Neural crest cell (in vitro differentiated cells): ENCODE results near the gene AUTS2. TPM values are rescaled to one million over a fixed set of nuclear protein-coding genes. Genes with fewer than 3 reads are reported as not detected.
"Not testable (repeated sequence)": the region's sequence is repeated elsewhere in the genome, so short reads cannot be mapped to it uniquely, and the experiment has no call there.

Experiments
- DNase-seq: peaks from one replicate; pipeline ENCODE4 v3.0.0; 2021; ENCODE audit warnings: low read depth, mixed read lengths, low spot score
- H3K27ac Mint-ChIP-seq: one replicate; pipeline ENCODE4 v1.8.0; 2021; ENCODE audit warnings: mild to moderate bottlenecking, mixed read lengths; ENCODE audit not compliant: unreplicated experiment
- H3K27me3 Mint-ChIP-seq: 2 replicates; pipeline ENCODE4 v1.8.0; 2021; ENCODE audit warnings: low read depth, mild to moderate bottlenecking, mixed read lengths
- H3K36me3 Mint-ChIP-seq: 2 replicates; pipeline ENCODE4 v1.8.0; 2021; ENCODE audit warnings: low read depth, mild to moderate bottlenecking, mixed read lengths
- H3K4me1 Mint-ChIP-seq: 2 replicates; pipeline ENCODE4 v1.8.0; 2021; ENCODE audit warnings: mixed read lengths
- H3K4me3 Mint-ChIP-seq: one replicate; pipeline ENCODE4 v1.8.0; 2021; ENCODE audit warnings: mild to moderate bottlenecking, mixed read lengths
- H3K9me3 Mint-ChIP-seq: 2 replicates; pipeline ENCODE4 v1.8.0; 2021; ENCODE audit warnings: mixed read lengths
- total RNA-seq: library from RNA; stranded (reverse); gene quantifications from 2 replicates; pipeline ENCODE4 v1.2.1, GENCODE V29; 2021
- TF ChIP-seq, protein P1 (sequence below): fragments of 200-600 bp; sonication (generic); conservative IDR thresholded peaks from 2 replicates; pipeline ENCODE4 v1.5.0; 2021; ENCODE audit warnings: antibody characterized with exemption, mild to moderate bottlenecking

Gene AUTS2
- total RNA-seq, 1 donor from 2014 or later: 152 TPM

DNA sequence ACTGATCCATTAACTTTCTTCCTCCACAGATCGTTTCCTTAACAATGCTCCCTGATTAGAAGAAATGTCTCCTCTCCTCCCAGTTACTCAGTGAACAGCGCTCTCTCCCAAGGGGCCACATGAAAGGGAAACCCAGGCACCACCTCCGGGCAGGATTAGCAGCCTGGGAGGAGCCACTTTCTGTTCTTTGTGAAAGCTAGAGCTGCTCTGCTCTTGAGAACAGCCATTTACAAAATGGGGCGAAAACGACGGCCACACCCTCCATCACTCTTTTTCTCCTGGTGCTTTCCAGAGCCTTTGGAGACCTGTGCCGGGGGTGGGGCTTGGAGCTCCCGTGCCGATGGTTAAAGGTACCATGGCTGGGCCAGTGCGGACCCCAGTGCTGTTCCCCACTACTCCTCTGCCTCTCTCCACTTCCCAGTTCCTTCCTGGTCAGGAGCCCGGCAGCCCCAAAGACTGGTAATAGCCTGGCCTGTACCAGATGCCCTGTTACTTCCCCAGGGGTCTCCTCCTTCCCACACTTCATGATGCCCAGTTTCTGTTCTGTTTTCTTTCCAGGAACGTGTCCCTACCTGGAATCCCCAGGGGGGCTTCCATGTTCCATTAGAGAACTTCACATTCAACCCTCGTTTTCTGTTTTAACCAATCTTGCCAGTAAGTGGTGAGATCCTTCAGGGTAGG, 1130.7 kb downstream of the AUTS2 start:
- H3K27ac Mint-ChIP-seq: peak overlapping the region; percentile 0
- TF ChIP-seq, protein P1, sequence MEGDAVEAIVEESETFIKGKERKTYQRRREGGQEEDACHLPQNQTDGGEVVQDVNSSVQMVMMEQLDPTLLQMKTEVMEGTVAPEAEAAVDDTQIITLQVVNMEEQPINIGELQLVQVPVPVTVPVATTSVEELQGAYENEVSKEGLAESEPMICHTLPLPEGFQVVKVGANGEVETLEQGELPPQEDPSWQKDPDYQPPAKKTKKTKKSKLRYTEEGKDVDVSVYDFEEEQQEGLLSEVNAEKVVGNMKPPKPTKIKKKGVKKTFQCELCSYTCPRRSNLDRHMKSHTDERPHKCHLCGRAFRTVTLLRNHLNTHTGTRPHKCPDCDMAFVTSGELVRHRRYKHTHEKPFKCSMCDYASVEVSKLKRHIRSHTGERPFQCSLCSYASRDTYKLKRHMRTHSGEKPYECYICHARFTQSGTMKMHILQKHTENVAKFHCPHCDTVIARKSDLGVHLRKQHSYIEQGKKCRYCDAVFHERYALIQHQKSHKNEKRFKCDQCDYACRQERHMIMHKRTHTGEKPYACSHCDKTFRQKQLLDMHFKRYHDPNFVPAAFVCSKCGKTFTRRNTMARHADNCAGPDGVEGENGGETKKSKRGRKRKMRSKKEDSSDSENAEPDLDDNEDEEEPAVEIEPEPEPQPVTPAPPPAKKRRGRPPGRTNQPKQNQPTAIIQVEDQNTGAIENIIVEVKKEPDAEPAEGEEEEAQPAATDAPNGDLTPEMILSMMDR: no peak
- DNase-seq: no peak
- H3K4me3 Mint-ChIP-seq: peak overlapping the region; percentile 3
- H3K27me3 Mint-ChIP-seq: no peaks in the 10 kb centered on the region
- peaks cover 4% of the 10 kb centered on the region for H3K9me3 Mint-ChIP-seq
- H3K36me3 Mint-ChIP-seq: peaks cover 25% of the 10 kb centered on the region
- H3K4me1 Mint-ChIP-seq: peaks cover 51% of the 10 kb centered on the region

DNA sequence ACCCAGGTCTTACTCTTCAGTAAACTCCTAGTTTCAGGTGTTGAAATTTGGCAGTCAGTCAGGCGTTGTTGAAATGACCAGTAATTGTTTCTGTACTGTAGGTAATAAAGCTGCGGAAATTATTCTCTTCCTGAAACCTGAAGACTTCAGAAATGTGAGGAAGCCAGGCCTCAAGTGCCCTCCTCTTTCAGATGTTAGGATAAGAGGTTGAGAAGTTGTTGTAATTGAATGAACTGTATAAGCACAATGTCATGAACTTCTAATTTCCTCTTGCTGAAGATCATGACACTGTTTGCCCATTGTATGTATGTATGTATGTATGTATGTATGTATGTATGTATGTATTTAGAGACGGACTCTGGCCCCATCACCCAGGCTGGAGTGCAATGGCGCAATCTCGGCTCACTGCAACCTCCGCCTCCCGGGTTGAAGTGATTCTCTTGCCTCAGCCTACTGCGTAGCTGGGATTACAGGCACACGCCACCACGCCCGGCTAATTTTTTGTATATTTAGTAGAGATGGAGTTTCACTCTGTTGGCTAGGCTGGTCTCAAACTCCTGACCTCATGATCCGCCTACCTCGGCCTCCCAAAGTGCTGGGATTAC, 1131.4 kb downstream of the AUTS2 start:
- H3K9me3 Mint-ChIP-seq, H3K27ac Mint-ChIP-seq: not testable (repeated sequence)

DNA sequence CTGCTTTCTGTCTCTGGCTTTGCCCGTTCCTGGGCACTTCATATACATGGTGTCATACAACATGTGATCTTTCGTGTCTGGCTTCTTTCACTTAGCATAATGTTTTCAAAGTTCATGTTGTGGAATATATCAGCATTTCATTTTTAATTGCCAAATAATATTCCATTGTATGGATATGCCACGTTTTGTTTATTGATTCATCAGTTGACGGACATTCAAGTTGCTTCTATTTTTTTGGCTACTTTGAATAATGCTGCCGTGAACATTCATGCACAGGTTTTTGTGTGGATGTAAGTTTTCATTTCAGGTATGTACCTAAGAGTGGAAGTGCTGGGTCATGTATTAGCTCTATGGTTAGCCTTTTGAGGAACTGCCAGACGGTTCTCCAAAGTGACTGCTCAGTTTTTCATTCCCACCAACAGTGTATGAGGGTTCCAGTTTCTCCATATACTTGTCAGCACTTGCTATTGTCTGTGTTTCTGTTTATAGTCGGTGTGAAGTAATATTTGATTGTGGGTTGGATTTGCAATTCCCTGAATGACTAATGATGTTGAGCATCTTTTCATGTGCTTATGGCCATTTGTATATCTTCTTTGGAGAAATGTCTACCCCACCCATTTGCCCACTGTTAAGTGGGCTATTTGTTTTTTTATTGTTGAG, 1132.3 kb downstream of the AUTS2 start:
- TF ChIP-seq, protein P1: no peak
- Mint-ChIP-seq H3K27ac (no peak overlapping the region), H3K9me3 (peaks cover 4% of the 10 kb centered on the region), H3K27me3 (no peaks in the 10 kb centered on the region), H3K4me1 (peaks cover 53% of the 10 kb centered on the region), H3K4me3 (no peak overlapping the region), H3K36me3 (peaks cover 25% of the 10 kb centered on the region)
- DNase-seq: no peak

More for the DNA sequence above, 1131.4 kb downstream of the AUTS2 start:
- not testable (repeated sequence) for DNase-seq, H3K4me3 Mint-ChIP-seq, H3K27me3 Mint-ChIP-seq
- Mint-ChIP-seq H3K36me3 (peaks cover 25% of the 10 kb centered on the region), H3K4me1 (peaks cover 53% of the 10 kb centered on the region)

DNA sequence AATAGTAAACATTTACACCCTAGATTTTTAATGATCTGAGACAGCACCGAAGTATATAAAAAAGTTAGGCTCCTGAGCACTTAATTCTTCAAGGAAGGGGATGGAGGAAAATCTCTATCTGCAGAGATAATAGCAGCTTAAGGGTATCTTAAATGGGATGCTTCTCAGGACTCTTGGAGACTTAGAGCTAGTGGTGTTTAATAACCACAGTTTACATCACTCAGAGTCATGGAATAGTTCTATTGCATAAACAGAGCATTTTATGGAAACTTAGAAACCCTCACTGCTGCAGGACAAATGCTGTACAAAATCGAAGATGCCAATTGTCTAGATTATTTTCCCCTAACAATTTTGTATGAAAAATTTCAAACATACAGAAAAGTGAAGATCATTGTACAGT, 1134.8 kb downstream of the AUTS2 start:
- peaks cover 25% of the 10 kb centered on the region for H3K36me3 Mint-ChIP-seq

DNA sequence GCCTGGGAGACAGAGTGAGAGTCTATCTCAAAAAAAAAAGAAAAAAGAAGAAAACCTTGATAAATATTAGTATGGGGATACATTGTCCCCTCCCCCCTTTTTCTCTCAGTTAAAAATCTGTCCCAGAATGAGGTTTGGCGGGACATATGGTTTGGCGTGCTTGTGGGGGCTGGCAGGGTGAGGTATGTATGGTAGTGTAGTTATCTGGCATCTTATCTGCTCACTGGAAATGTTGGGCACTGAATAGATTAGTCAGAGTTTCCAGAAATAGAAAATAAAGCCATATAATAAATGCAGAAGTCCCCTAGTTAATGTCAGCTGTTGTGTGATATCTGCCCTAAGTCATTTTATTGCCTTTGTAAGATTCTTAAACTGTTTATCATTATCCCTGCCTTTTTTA, 1136.1 kb downstream of the AUTS2 start:
- TF ChIP-seq, protein P1: no peak
- Mint-ChIP-seq H3K36me3 (peaks cover 25% of the 10 kb centered on the region), H3K9me3 (peaks cover 4% of the 10 kb centered on the region), H3K4me1 (peaks cover 57% of the 10 kb centered on the region), H3K27me3 (no peaks in the 10 kb centered on the region), H3K4me3 (no peak overlapping the region), H3K27ac (no peak overlapping the region)
- no peak for DNase-seq

More for the DNA sequence above, 1134.8 kb downstream of the AUTS2 start:
- no peak for DNase-seq
- H3K4me3 Mint-ChIP-seq: no peak overlapping the region
- peaks cover 4% of the 10 kb centered on the region for H3K9me3 Mint-ChIP-seq
- H3K27ac Mint-ChIP-seq: no peak overlapping the region
- H3K27me3 Mint-ChIP-seq: no peaks in the 10 kb centered on the region
- TF ChIP-seq, protein P1: no peak
- H3K4me1 Mint-ChIP-seq: peaks cover 57% of the 10 kb centered on the region

DNA sequence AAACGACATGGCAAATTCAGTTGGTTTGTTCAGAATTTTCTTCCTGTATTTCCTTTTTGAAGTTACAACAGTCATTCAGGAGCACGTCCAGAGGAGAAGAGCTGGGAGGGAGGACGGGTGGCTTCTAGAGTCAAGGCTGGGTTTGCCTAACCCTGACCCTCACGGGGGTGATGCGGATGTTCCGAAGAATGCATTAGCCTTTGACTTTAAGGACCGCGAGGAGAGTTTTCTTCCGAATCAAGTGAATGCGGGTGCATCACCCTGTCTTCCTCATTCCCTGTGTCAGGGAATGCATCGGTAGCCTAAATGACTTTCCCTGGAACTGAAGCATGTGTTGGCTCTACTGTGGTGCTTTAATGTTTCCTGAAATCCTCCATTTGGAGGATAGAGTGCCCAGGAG, 1137.0 kb downstream of the AUTS2 start:
- H3K4me1 Mint-ChIP-seq: peaks cover 62% of the 10 kb centered on the region

More for the DNA sequence above, 1137.0 kb downstream of the AUTS2 start:
- Mint-ChIP-seq H3K9me3 (peaks cover 3% of the 10 kb centered on the region), H3K27ac (no peak overlapping the region), H3K4me3 (no peak overlapping the region), H3K36me3 (peaks cover 20% of the 10 kb centered on the region), H3K27me3 (no peaks in the 10 kb centered on the region)
- DNase-seq: no peak
- TF ChIP-seq, protein P1: no peak
